Parathyroid adenoma (tissue), 2 donors: ENCODE data around the gene FAM227B.

Experiments used
- H2AFZ ChIP-seq: fragments of 300-600 bp; sonication (generic); one replicate; pipeline ENCODE4 v1.7.0; 2017; ENCODE audit warnings: antibody characterized with exemption, mild to moderate bottlenecking
- H3K27ac ChIP-seq: fragments of 300-600 bp; sonication (generic); one replicate; pipeline ENCODE4 v1.7.0; 2017
- H3K27me3 ChIP-seq: fragments of 300-600 bp; sonication (generic); one replicate; pipeline ENCODE4 v1.7.0; 2017; ENCODE audit warnings: low read length; ENCODE audit not compliant: control insufficient read depth, insufficient read depth
- H3K36me3 ChIP-seq: fragments of 300-600 bp; sonication (generic); one replicate; pipeline ENCODE4 v1.7.0; 2017; ENCODE audit warnings: low read length; ENCODE audit not compliant: control insufficient read depth, insufficient read depth
- H3K4me1 ChIP-seq: fragments of 300-600 bp; sonication (generic); one replicate; pipeline ENCODE4 v1.7.0; 2017; ENCODE audit warnings: control low read depth
- H3K4me2 ChIP-seq: fragments of 300-600 bp; sonication (generic); one replicate; pipeline ENCODE4 v1.7.0; 2017; ENCODE audit warnings: low read length
- H3K4me3 ChIP-seq: fragments of 300-600 bp; sonication (generic); one replicate; pipeline ENCODE4 v1.7.0; 2017; ENCODE audit warnings: low read depth, low read length
- H3K79me2 ChIP-seq: fragments of 300-600 bp; sonication (generic); one replicate; pipeline ENCODE4 v1.7.0; 2017; ENCODE audit warnings: control low read depth
- H3K9ac ChIP-seq: fragments of 300-600 bp; sonication (generic); one replicate; pipeline ENCODE4 v1.7.0; 2017; ENCODE audit warnings: mild to moderate bottlenecking
- H3K9me3 ChIP-seq: fragments of 300-600 bp; sonication (generic); one replicate; pipeline ENCODE4 v1.7.0; 2017; ENCODE audit warnings: low read length; ENCODE audit not compliant: control insufficient read depth
- TF ChIP-seq, protein P1 (sequence below): fragments of 300-600 bp; sonication (generic); IDR thresholded peaks from one replicate; pipeline ENCODE4 v1.7.0; 2017; ENCODE audit warnings: antibody characterized with exemption, mild to moderate bottlenecking
- donor health status: primary hyperparathyroidism.

The FAM227B gene

DNA sequence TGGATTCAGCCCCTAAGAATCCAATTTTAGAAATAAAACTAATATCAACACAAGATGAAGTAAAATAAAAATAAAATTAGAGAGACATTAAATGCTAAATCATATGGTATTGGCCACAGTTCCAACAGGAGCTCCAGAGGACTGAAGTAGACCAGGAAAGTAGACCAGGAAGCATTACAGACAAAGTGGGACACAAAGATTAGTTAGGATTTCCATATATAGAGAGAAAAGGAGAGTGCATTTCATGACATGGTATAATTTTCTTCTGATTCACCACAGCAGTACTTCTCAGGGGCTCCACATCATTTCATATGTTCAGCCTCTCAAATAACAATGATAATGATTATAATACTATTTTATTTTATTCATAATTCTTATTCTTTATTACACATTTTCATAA is 179.3 kb downstream of the FAM227B start:
- Histone ChIP-seq H3K79me2 (no peaks in the 10 kb centered on the region), H3K27me3 (no peaks in the 10 kb centered on the region), H3K4me3 (no peak overlapping the region), H3K27ac (no peak overlapping the region), H3K36me3 (no peaks in the 10 kb centered on the region), H3K4me1 (no peaks in the 10 kb centered on the region), H3K4me2 (no peak overlapping the region), H3K9ac (no peak overlapping the region), H3K9me3 (no peaks in the 10 kb centered on the region), H2AFZ (no peak overlapping the region)
- TF ChIP-seq, protein P1, sequence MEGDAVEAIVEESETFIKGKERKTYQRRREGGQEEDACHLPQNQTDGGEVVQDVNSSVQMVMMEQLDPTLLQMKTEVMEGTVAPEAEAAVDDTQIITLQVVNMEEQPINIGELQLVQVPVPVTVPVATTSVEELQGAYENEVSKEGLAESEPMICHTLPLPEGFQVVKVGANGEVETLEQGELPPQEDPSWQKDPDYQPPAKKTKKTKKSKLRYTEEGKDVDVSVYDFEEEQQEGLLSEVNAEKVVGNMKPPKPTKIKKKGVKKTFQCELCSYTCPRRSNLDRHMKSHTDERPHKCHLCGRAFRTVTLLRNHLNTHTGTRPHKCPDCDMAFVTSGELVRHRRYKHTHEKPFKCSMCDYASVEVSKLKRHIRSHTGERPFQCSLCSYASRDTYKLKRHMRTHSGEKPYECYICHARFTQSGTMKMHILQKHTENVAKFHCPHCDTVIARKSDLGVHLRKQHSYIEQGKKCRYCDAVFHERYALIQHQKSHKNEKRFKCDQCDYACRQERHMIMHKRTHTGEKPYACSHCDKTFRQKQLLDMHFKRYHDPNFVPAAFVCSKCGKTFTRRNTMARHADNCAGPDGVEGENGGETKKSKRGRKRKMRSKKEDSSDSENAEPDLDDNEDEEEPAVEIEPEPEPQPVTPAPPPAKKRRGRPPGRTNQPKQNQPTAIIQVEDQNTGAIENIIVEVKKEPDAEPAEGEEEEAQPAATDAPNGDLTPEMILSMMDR: no peak

DNA sequence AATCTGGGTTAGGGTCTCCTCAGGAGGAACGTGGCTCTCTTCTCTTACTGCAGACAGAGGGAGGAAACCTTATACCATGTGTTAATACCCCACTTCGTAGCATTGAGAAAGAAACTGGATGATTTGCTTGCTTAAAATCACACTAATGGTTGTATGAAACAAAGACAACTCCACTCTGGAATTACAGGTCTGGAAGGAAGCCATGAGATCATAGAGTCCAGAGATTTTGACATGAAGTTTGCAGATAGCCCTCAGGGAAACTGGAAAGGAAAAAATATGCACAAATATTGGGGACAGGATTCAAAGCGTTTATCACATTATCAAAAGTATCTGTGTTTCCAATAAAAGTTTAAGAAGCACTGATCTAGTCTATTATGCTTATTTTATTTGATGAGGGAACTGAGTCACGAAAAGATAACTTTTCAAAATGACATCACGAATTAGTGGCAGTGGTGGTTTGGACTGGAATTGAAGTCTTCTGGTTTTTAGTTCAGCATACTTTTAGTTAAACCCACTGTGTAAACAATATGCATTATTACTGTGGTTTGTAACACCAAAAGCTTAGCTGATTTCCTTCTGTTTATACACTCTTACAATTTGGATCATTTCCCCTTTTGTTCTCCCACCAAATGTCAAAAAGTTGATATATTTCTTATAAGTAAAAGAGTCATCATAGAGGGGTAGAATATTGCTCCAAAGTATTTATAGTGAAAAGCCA is 180.8 kb downstream of the FAM227B start:
- no peaks in the 10 kb centered on the region for H3K9me3 ChIP-seq
- H3K4me2 ChIP-seq: no peak overlapping the region
- no peak overlapping the region for H2AFZ ChIP-seq
- H3K4me3 ChIP-seq: no peak overlapping the region
- no peak overlapping the region for H3K9ac ChIP-seq
- H3K4me1 ChIP-seq: no peaks in the 10 kb centered on the region
- TF ChIP-seq, protein P1: no peak
- no peak overlapping the region for H3K27ac ChIP-seq
- no peaks in the 10 kb centered on the region for H3K27me3 ChIP-seq
- H3K36me3 ChIP-seq: no peaks in the 10 kb centered on the region
- H3K79me2 ChIP-seq: no peaks in the 10 kb centered on the region

DNA sequence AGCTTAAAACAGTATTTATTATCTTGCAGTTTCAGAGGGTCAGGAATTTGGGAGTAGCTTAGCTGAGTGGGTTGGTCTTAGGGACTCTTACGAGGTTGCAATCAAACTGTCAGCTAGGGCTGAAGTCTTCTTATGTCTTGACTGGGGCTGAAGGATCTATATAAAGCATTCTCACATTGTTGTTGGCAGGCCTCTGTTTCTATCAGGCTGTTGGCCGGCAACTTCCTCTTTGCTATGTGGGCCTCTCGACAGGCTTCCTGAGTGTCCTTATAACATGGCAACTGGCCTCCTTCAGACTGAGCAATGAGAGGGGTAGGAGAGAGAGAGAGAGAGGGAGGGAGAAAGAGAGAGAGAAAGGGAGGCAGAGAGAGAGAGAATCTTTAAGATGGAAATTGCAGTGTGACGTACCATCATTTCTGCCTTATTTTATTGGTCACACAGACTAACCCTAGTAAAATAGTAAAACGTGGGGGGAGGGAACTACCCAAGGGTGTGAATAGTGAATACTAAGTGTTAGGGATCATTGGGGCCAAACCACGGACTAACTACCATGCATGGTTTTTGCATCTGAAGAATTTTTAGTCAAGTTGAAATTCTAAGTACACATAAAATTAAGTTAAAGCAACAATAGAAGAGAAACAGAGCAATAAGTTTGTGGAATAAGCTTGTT is 181.5 kb downstream of the FAM227B start:
- H3K9ac ChIP-seq: no peak overlapping the region
- H3K79me2 ChIP-seq: no peaks in the 10 kb centered on the region
- no peak overlapping the region for H3K27ac ChIP-seq
- H3K4me2 ChIP-seq: no peak overlapping the region
- H3K36me3 ChIP-seq: no peaks in the 10 kb centered on the region
- H3K4me3 ChIP-seq: no peak overlapping the region
- no peaks in the 10 kb centered on the region for H3K27me3 ChIP-seq
- H2AFZ ChIP-seq: no peak overlapping the region
- no peaks in the 10 kb centered on the region for H3K9me3 ChIP-seq
- TF ChIP-seq, protein P1: no peak
- H3K4me1 ChIP-seq: no peaks in the 10 kb centered on the region

DNA sequence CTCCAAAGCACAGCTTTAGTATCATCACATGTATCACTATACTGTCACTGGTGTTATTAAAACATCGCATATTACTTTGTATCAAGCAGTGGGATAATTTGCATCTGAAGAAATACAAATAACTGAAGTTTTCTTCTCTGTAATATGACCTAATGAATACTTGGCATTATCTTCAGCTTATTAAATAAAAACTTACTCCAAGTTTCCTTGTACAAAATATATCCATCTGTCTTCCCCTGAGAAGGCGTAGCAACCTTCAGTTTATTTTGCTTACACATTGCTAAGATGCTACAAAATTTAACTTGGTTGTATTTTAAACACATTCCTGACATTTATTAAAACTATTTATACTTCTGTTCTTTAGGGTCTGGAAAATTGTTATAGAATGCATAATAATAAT is 183.9 kb downstream of the FAM227B start:
- Histone ChIP-seq H3K36me3 (no peaks in the 10 kb centered on the region), H3K4me2 (no peak overlapping the region), H3K9me3 (no peaks in the 10 kb centered on the region), H3K27me3 (no peaks in the 10 kb centered on the region), H3K4me1 (no peaks in the 10 kb centered on the region), H3K79me2 (no peaks in the 10 kb centered on the region), H3K4me3 (no peak overlapping the region), H2AFZ (no peak overlapping the region), H3K27ac (no peak overlapping the region), H3K9ac (no peak overlapping the region)
- TF ChIP-seq, protein P1: no peak

DNA sequence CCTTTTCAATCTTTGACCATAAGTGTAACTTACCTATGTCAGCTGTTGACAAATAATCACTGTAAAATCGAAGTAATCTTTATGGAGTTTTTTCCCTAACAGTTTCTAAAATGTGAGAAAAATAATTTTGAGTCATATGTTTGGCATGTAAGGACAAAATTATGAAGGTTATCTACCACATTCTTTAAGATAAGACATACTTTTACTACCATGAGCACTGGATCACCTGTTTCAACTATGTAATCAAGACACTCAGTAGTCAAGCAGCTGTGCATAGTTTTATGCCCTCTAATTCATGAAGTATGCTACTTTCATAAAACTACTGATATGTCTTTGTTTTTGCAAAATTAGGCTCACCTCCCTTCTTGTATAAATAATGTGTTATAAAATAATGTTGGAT is 185.4 kb downstream of the FAM227B start:
- no peaks in the 10 kb centered on the region for H3K27me3 ChIP-seq
- H3K36me3 ChIP-seq: no peaks in the 10 kb centered on the region
- no peak overlapping the region for H2AFZ ChIP-seq
- H3K9ac ChIP-seq: no peak overlapping the region
- no peaks in the 10 kb centered on the region for H3K79me2 ChIP-seq
- TF ChIP-seq, protein P1: no peak
- H3K4me3 ChIP-seq: no peak overlapping the region
- no peak overlapping the region for H3K4me2 ChIP-seq
- no peaks in the 10 kb centered on the region for H3K4me1 ChIP-seq
- H3K27ac ChIP-seq: no peak overlapping the region
- H3K9me3 ChIP-seq: no peaks in the 10 kb centered on the region
